Tibial nerve (tissue), 4 donors: ENCODE results near the gene PXDN. TPM values are rescaled to one million over a fixed set of nuclear protein-coding genes. Genes with fewer than 3 reads are reported as not detected.
"Not testable (repeated sequence)": the region's sequence is repeated elsewhere in the genome, so short reads cannot be mapped to it uniquely, and the experiment has no call there.

Experiments
- DNase-seq, 2 donors: peaks; one replicate each; pipeline ENCODE4 v3.0.0-alpha.2; 2019; ENCODE audit warnings: low spot score in 2 of 2
- H3K27ac ChIP-seq, 4 donors: fragments of 200-600 bp; sonication (generic) in 3 of 4; one replicate each; pipeline ENCODE4 v1.5.1; 2017 to 2019; ENCODE audit warnings: mild to moderate bottlenecking in 1 of 4
- H3K27me3 ChIP-seq, 2 donors: fragments of 200-600 bp; sonication (generic) in 1 of 2; one replicate each; pipeline versions ENCODE4 v1.5.1 to v1.6.0; 2017 to 2019
- H3K36me3 ChIP-seq, 3 donors: fragments of 200-600 bp; sonication (generic); one replicate each; pipeline ENCODE4 v1.5.1; 2018 to 2019
- H3K4me1 ChIP-seq, 4 donors: fragments of 200-600 bp; sonication (generic) in 3 of 4; one replicate each; pipeline ENCODE4 v1.5.1; 2017 to 2019
- H3K4me3 ChIP-seq, 4 donors: fragments of 200-600 bp; sonication (generic) in 3 of 4; one replicate each; pipeline ENCODE4 v1.5.1; 2017 to 2019; ENCODE audit warnings: mild to moderate bottlenecking in 1 of 4, moderate library complexity in 1 of 4
- H3K9me3 ChIP-seq, 4 donors: fragments of 200-600 bp; sonication (generic) in 3 of 4; one replicate each; pipeline ENCODE4 v1.5.1; 2017 to 2019
- CTCF ChIP-seq, 5 experiments: fragments of 200-600 bp in 3 of 5; fragments of 450-650 bp in 2 of 5; sonication (generic) in 3 of 5; IDR thresholded peaks; one replicate each; pipeline ENCODE4 v1.5.1; 2016 to 2019; ENCODE audit warnings: antibody characterized with exemption in 5 of 5, mild to moderate bottlenecking in 3 of 5, moderate library complexity in 2 of 5
- EP300 ChIP-seq, 2 donors: sonication (generic); formaldehyde crosslinking; IDR thresholded peaks; one replicate each; pipeline ENCODE4 v1.6.1; 2017; ENCODE audit warnings: antibody characterized with exemption in 2 of 2, mild to moderate bottlenecking in 1 of 2
- POLR2A ChIP-seq, 2 donors: fragments of 450-650 bp; IDR thresholded peaks; one replicate each; pipeline ENCODE4 v1.6.1; 2017; ENCODE audit warnings: antibody characterized with exemption in 2 of 2, mild to moderate bottlenecking in 2 of 2, moderate library complexity in 2 of 2
- WGBS, 2 donors: methylation state at CpG; one replicate each; pipeline ENCODE4 v1.1.5; 2018; 5-methylcytosine and 5-hydroxymethylcytosine counted together
- total RNA-seq, 4 donors: library from RNA; depleted of rRNA; stranded (reverse); fragments of >200 nt; gene quantifications; one replicate each; pipeline ENCODE4 v1.1.0, GENCODE V29; 2016

Gene PXDN
- total RNA-seq, 4 donors from 2014 or later = 40.4 to 72.6 (median 52.4) TPM

DNA sequence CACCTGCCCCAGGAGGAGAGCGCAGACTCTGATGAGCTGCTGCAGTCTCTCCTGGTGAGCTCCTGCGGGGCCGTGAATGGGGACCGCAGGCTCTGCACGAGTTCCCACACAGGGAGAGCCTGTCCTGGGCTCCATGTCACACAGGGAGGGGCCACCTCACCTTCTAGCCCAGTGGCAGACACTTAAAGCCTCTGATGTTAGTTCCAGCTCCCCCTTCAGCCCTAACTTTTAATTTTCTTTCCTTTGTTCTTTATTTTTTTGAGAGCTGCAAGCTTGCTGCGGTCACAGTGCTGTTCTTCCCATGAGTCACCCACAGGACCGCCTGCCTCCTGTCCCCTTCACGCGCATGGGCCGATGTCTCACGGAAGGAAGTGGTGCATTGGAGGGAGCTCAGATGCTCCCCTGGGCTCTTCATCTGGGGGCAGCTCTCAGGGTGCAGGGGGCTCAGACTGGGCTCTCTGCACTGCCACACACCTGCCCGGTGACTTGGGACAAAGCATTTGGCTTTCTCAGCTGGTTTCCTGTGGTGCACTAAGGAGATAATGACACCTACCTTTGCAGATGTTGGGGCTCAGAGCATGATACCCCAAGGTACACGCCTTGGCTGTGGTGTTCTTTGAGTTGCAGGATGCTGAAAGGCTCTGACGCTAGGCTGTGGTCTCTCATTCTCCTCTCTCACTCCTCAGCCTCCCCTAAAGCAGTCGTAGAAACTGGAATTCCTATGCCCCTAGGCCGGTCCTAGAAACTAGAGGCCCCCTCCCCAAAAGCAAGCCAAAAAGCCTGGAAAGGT, 37.2 kb upstream of the PXDN start:
- WGBS, 2 donors = 70 to 73% methylated on average over 16 of the region's 16 CpGs
- no peaks in the 10 kb centered on the region for H3K9me3 ChIP-seq
- TF ChIP-seq CTCF (IDR thresholded peaks at IDR 0.05) = no peak
- TF ChIP-seq EP300 (IDR thresholded peaks at IDR 0.05) = no peak
- TF ChIP-seq POLR2A (IDR thresholded peaks at IDR 0.05) = no peak
- H3K27ac ChIP-seq = no peak overlapping the region
- H3K27me3 ChIP-seq = peaks cover 0 to 17% of the 10 kb centered on the region in 2 donors
- H3K4me3 ChIP-seq = no peak overlapping the region
- H3K4me1 ChIP-seq = no peaks in the 10 kb centered on the region
- DNase-seq = no peak
- no peaks in the 10 kb centered on the region for H3K36me3 ChIP-seq

DNA sequence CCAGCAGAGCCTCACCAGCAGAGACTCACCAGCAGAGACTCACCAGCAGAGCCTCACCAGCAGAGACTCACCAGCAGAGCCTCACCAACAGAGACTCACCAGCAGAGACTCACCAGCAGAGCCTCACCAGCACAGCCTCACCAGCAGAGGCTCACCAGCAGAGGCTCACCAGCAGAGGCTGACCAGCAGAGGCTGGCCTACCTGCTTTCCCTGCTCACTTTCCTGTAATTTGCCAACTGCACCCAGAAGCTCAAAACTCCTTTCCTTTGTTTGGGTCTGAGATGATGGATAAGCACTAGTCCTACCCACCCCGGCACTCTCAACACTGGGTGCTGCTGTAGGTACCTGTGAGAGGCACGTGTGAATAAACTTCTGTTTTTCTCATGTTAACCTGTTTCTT, 36.4 kb upstream of the PXDN start:
- H3K4me3 ChIP-seq = no peak overlapping the region
- H3K27me3 ChIP-seq = peaks cover 0 to 17% of the 10 kb centered on the region in 2 donors
- H3K27ac ChIP-seq = no peak overlapping the region
- TF ChIP-seq EP300 (IDR thresholded peaks at IDR 0.05) (no peak), CTCF (IDR thresholded peaks at IDR 0.05) (no peak), POLR2A (IDR thresholded peaks at IDR 0.05) (no peak)
- no peaks in the 10 kb centered on the region for H3K9me3 ChIP-seq
- H3K4me1 ChIP-seq = no peaks in the 10 kb centered on the region
- H3K36me3 ChIP-seq = no peaks in the 10 kb centered on the region
- 65 to 85% methylated on average over 2 of the region's 2 CpGs for WGBS, 2 donors
- no peak for DNase-seq

DNA sequence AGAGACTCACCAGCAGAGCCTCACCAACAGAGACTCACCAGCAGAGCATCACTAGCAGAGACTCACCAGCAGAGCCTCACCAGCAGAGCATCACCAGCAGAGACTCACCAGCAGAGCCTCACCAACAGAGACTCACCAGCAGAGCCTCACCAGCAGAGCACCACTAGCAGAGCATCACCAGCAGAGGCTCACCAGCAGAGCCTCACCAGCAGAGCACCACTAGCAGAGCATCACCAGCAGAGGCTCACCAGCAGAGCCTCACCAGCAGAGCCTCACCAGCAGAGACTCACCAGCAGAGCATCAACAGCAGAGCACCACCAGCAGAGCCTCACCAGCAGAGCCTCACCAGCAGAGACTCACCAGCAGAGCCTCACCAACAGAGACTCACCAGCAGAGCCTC, 35.7 kb upstream of the PXDN start:
- H3K4me1 ChIP-seq, H3K4me3 ChIP-seq, H3K9me3 ChIP-seq, H3K36me3 ChIP-seq, DNase-seq, H3K27ac ChIP-seq: not testable (repeated sequence)
- H3K27me3 ChIP-seq = peaks cover 0 to 17% of the 10 kb centered on the region in 2 donors

DNA sequence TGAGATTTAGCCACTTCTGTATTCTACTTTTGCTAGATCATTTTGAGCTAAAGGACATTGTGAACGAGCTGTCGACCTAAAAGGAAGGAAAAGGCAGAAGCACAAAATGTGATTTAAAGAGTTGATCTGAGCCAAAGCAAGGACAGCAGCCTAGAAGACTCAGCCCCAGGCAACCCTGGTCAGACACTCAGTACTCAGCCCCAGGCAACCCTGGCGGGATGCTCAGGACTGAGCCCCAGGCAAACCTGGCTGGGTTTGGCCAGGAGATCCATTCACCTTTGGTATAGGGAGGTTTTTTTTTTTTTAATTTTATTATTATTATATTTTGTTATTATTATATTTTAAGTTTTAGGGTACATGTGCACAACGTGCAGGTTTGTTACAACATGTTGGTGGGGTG, 34.3 kb upstream of the PXDN start:
- Histone ChIP-seq H3K4me3 (no peak overlapping the region), H3K36me3 (no peaks in the 10 kb centered on the region), H3K9me3 (no peaks in the 10 kb centered on the region), H3K27me3 (peaks cover 0 to 6% of the 10 kb centered on the region in 2 donors), H3K27ac (no peak overlapping the region), H3K4me1 (no peaks in the 10 kb centered on the region)
- DNase-seq = no peak
- 78 to 81% methylated on average over 4 of the region's 4 CpGs for WGBS, 2 donors
- no peak for TF ChIP-seq EP300 (IDR thresholded peaks at IDR 0.05)
- no peak for TF ChIP-seq CTCF (IDR thresholded peaks at IDR 0.05)
- no peak for TF ChIP-seq POLR2A (IDR thresholded peaks at IDR 0.05)

DNA sequence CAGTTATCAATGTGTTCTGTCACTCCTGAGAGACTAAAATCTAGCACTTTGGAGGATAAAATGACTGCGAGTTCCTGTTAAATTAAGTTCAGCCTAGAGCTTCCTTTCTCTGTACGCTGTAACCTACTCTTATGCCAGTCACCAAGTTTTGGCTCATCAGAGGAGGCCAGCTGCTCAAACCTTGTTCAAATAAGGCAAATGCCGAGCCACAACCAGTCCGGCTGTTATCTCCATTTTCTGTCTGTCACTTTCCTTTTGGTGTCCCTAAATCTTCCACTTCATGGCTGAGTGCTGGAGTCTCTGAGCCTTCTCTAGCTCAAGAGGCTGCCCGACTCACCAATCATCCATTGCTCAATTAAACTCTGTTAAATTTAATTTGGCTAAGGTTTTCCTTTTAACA, 33.5 kb upstream of the PXDN start:
- H3K27me3 ChIP-seq = peaks cover 0 to 6% of the 10 kb centered on the region in 2 donors
- WGBS, 2 donors = 75 to 82% methylated on average over 5 of the region's 5 CpGs
- no peaks in the 10 kb centered on the region for H3K4me1 ChIP-seq

GRCh38 chr2:1777156-1777555, 32.8 kb upstream of the PXDN start:
- Histone ChIP-seq H3K27me3 (peaks cover 0 to 6% of the 10 kb centered on the region in 2 donors), H3K36me3 (no peaks in the 10 kb centered on the region), H3K4me1 (no peaks in the 10 kb centered on the region), H3K4me3 (no peak overlapping the region), H3K9me3 (no peaks in the 10 kb centered on the region), H3K27ac (no peak overlapping the region)
- WGBS, 2 donors = 75 to 80% methylated on average over 2 of the region's 2 CpGs
- no peak for TF ChIP-seq EP300 (IDR thresholded peaks at IDR 0.05)
- TF ChIP-seq POLR2A (IDR thresholded peaks at IDR 0.05) = no peak
- no peak for TF ChIP-seq CTCF (IDR thresholded peaks at IDR 0.05)
- no peak for DNase-seq

More for the DNA sequence above, 33.5 kb upstream of the PXDN start:
- no peak overlapping the region for H3K4me3 ChIP-seq
- H3K36me3 ChIP-seq = no peaks in the 10 kb centered on the region
- H3K27ac ChIP-seq = no peak overlapping the region
- no peak for DNase-seq
- TF ChIP-seq POLR2A (IDR thresholded peaks at IDR 0.05) = no peak
- no peaks in the 10 kb centered on the region for H3K9me3 ChIP-seq
